ENCODE measurements around the gene HFE. TPM values are rescaled to one million over a fixed set of nuclear protein-coding genes. Genes with fewer than 3 reads are reported as not detected.

The HFE gene
- total RNA-seq, 1 experiment from 2014 or later: 0.19 TPM

GRCh38 chr6:26128013-26128771, 41.0 kb downstream of the HFE start:
- no peak overlapping the region for H3K4me2 ChIP-seq (ENCODE audit: low read depth, low read length, poor library complexity, severe bottlenecking)
- H3K36me3 ChIP-seq (ENCODE audit: insufficient read depth, low read length): no peaks in the 10 kb centered on the region
- peaks cover 27% of the 10 kb centered on the region for H3K4me1 ChIP-seq (ENCODE audit: low read length)
- H3K27me3 ChIP-seq (ENCODE audit: low read length): no peaks in the 10 kb centered on the region; the same call in 1 of the 2 replicates
- no peak for DNase-seq
- H3K9me3 ChIP-seq (ENCODE audit: low read length): no peaks in the 10 kb centered on the region
- H3K79me2 ChIP-seq (ENCODE audit: low read length): no peaks in the 10 kb centered on the region
- no peaks in the 10 kb centered on the region for H4K20me1 ChIP-seq (ENCODE audit: insufficient read depth, low read depth, low read length)
- no peak overlapping the region for H3K27ac ChIP-seq (ENCODE audit: low read length)
- no peaks in the 10 kb centered on the region for H3K9me2 ChIP-seq (replicated peaks; ENCODE audit: insufficient read depth, low read length)
- no peak overlapping the region for H3K4me3 ChIP-seq (ENCODE audit: low read length)
- H2AFZ ChIP-seq (ENCODE audit: low read length): no peak overlapping the region
- no peak overlapping the region for H3K9ac ChIP-seq (ENCODE audit: low read length)

- H2AFZ ChIP-seq (ENCODE audit: low read length): no peak overlapping the region
- H3K9me2 ChIP-seq (replicated peaks; ENCODE audit: insufficient read depth, low read length): no peaks in the 10 kb centered on the region
- H3K79me2 ChIP-seq (ENCODE audit: low read length): no peaks in the 10 kb centered on the region
- no peaks in the 10 kb centered on the region; the same call in 1 of the 2 replicates for H3K27me3 ChIP-seq (ENCODE audit: low read length)
- H4K20me1 ChIP-seq (ENCODE audit: insufficient read depth, low read depth, low read length): no peaks in the 10 kb centered on the region
- H3K4me3 ChIP-seq (ENCODE audit: low read length): no peak overlapping the region
- no peak for DNase-seq
- H3K27ac ChIP-seq (ENCODE audit: low read length): no peak overlapping the region
- no peak overlapping the region for H3K4me2 ChIP-seq (ENCODE audit: low read depth, low read length, poor library complexity, severe bottlenecking)
- no peaks in the 10 kb centered on the region for H3K36me3 ChIP-seq (ENCODE audit: insufficient read depth, low read length)
- H3K9ac ChIP-seq (ENCODE audit: low read length): no peak overlapping the region
- no peaks in the 10 kb centered on the region for H3K9me3 ChIP-seq (ENCODE audit: low read length)
- H3K4me1 ChIP-seq (ENCODE audit: low read length): peaks cover 15% of the 10 kb centered on the region
Measured at GRCh38 chr6:26129656-26130055, 42.4 kb downstream of the HFE start.

- Histone ChIP-seq H3K9ac (ENCODE audit: low read length) (no peak overlapping the region), H3K27me3 (ENCODE audit: low read length) (no peaks in the 10 kb centered on the region)
Measured at GRCh38 chr6:26130581-26131249, 43.5 kb downstream of the HFE start.

GRCh38 chr6:26131618-26132017, 44.4 kb downstream of the HFE start:
- no peak overlapping the region for H3K9ac ChIP-seq (ENCODE audit: low read length)
- no peak overlapping the region for H2AFZ ChIP-seq (ENCODE audit: low read length)
- no peak overlapping the region for H3K4me2 ChIP-seq (ENCODE audit: low read depth, low read length, poor library complexity, severe bottlenecking)
- no peak overlapping the region for H3K27ac ChIP-seq (ENCODE audit: low read length)
- H3K36me3 ChIP-seq (ENCODE audit: insufficient read depth, low read length): no peaks in the 10 kb centered on the region
- H3K79me2 ChIP-seq (ENCODE audit: low read length): no peaks in the 10 kb centered on the region
- H4K20me1 ChIP-seq (ENCODE audit: insufficient read depth, low read depth, low read length): no peaks in the 10 kb centered on the region
- H3K4me1 ChIP-seq (ENCODE audit: low read length): no peaks in the 10 kb centered on the region
- no peaks in the 10 kb centered on the region for H3K9me3 ChIP-seq (ENCODE audit: low read length)
- no peak for DNase-seq
- no peak overlapping the region for H3K4me3 ChIP-seq (ENCODE audit: low read length)
- H3K27me3 ChIP-seq (ENCODE audit: low read length): no peaks in the 10 kb centered on the region
- H3K9me2 ChIP-seq (replicated peaks; ENCODE audit: insufficient read depth, low read length): no peaks in the 10 kb centered on the region

More at GRCh38 chr6:26130581-26131249, 43.5 kb downstream of the HFE start:
- Histone ChIP-seq H3K9me3 (ENCODE audit: low read length) (no peaks in the 10 kb centered on the region), H3K4me1 (ENCODE audit: low read length) (peaks cover 5% of the 10 kb centered on the region), H3K27ac (ENCODE audit: low read length) (no peak overlapping the region), H3K9me2 (replicated peaks; ENCODE audit: insufficient read depth, low read length) (no peaks in the 10 kb centered on the region), H3K4me2 (ENCODE audit: low read depth, low read length, poor library complexity, severe bottlenecking) (no peak overlapping the region), H4K20me1 (ENCODE audit: insufficient read depth, low read depth, low read length) (no peaks in the 10 kb centered on the region), H3K4me3 (ENCODE audit: low read length) (no peak overlapping the region), H3K36me3 (ENCODE audit: insufficient read depth, low read length) (no peaks in the 10 kb centered on the region), H3K79me2 (ENCODE audit: low read length) (no peaks in the 10 kb centered on the region), H2AFZ (ENCODE audit: low read length) (no peak overlapping the region)
- DNase-seq: no peak

GRCh38 chr6:26133730-26134129, 46.5 kb downstream of the HFE start:
- no peak for DNase-seq
- Histone ChIP-seq H3K27ac (ENCODE audit: low read length) (no peak overlapping the region), H3K9me2 (replicated peaks; ENCODE audit: insufficient read depth, low read length) (no peaks in the 10 kb centered on the region), H2AFZ (ENCODE audit: low read length) (no peak overlapping the region), H3K4me2 (ENCODE audit: low read depth, low read length, poor library complexity, severe bottlenecking) (no peak overlapping the region), H3K4me3 (ENCODE audit: low read length) (no peak overlapping the region), H3K79me2 (ENCODE audit: low read length) (no peaks in the 10 kb centered on the region), H3K27me3 (ENCODE audit: low read length) (no peaks in the 10 kb centered on the region), H3K9ac (ENCODE audit: low read length) (no peak overlapping the region), H3K36me3 (ENCODE audit: insufficient read depth, low read length) (no peaks in the 10 kb centered on the region), H4K20me1 (ENCODE audit: insufficient read depth, low read depth, low read length) (no peaks in the 10 kb centered on the region), H3K4me1 (ENCODE audit: low read length) (no peaks in the 10 kb centered on the region), H3K9me3 (ENCODE audit: low read length) (no peaks in the 10 kb centered on the region)

- no peak overlapping the region for H3K9ac ChIP-seq (ENCODE audit: low read length)
- DNase-seq: no peak
- no peak overlapping the region for H3K4me2 ChIP-seq (ENCODE audit: low read depth, low read length, poor library complexity, severe bottlenecking)
- no peaks in the 10 kb centered on the region for H3K4me1 ChIP-seq (ENCODE audit: low read length)
- H3K79me2 ChIP-seq (ENCODE audit: low read length): no peaks in the 10 kb centered on the region
- H3K36me3 ChIP-seq (ENCODE audit: insufficient read depth, low read length): no peaks in the 10 kb centered on the region
- no peaks in the 10 kb centered on the region for H3K9me2 ChIP-seq (replicated peaks; ENCODE audit: insufficient read depth, low read length)
- H3K27me3 ChIP-seq (ENCODE audit: low read length): no peaks in the 10 kb centered on the region
- H2AFZ ChIP-seq (ENCODE audit: low read length): no peak overlapping the region
- no peaks in the 10 kb centered on the region for H4K20me1 ChIP-seq (ENCODE audit: insufficient read depth, low read depth, low read length)
- H3K4me3 ChIP-seq (ENCODE audit: low read length): no peak overlapping the region
- no peak overlapping the region for H3K27ac ChIP-seq (ENCODE audit: low read length)
- no peaks in the 10 kb centered on the region for H3K9me3 ChIP-seq (ENCODE audit: low read length)
Measured at GRCh38 chr6:26136321-26136720, 49.1 kb downstream of the HFE start.

- Histone ChIP-seq H3K9me3 (ENCODE audit: low read length) (no peaks in the 10 kb centered on the region), H3K27ac (ENCODE audit: low read length) (no peak overlapping the region), H3K9me2 (replicated peaks; ENCODE audit: insufficient read depth, low read length) (no peaks in the 10 kb centered on the region), H3K9ac (ENCODE audit: low read length) (no peak overlapping the region), H3K27me3 (ENCODE audit: low read length) (no peaks in the 10 kb centered on the region), H3K79me2 (ENCODE audit: low read length) (no peaks in the 10 kb centered on the region), H3K36me3 (ENCODE audit: insufficient read depth, low read length) (no peaks in the 10 kb centered on the region), H4K20me1 (ENCODE audit: insufficient read depth, low read depth, low read length) (no peaks in the 10 kb centered on the region), H3K4me3 (ENCODE audit: low read length) (no peak overlapping the region), H2AFZ (ENCODE audit: low read length) (no peak overlapping the region), H3K4me1 (ENCODE audit: low read length) (no peaks in the 10 kb centered on the region), H3K4me2 (ENCODE audit: low read depth, low read length, poor library complexity, severe bottlenecking) (no peak overlapping the region)
- no peak for DNase-seq
Measured at GRCh38 chr6:26140254-26140966, 53.2 kb downstream of the HFE start.

GRCh38 chr6:26140967-26141294, 53.7 kb downstream of the HFE start:
- Histone ChIP-seq H3K4me3 (ENCODE audit: low read length) (no peak overlapping the region), H3K9ac (ENCODE audit: low read length) (no peak overlapping the region), H4K20me1 (ENCODE audit: insufficient read depth, low read depth, low read length) (no peaks in the 10 kb centered on the region), H3K79me2 (ENCODE audit: low read length) (no peaks in the 10 kb centered on the region), H3K36me3 (ENCODE audit: insufficient read depth, low read length) (no peaks in the 10 kb centered on the region), H3K27ac (ENCODE audit: low read length) (no peak overlapping the region), H3K4me2 (ENCODE audit: low read depth, low read length, poor library complexity, severe bottlenecking) (no peak overlapping the region), H3K27me3 (ENCODE audit: low read length) (no peaks in the 10 kb centered on the region), H3K9me3 (ENCODE audit: low read length) (no peaks in the 10 kb centered on the region), H2AFZ (ENCODE audit: low read length) (no peak overlapping the region), H3K4me1 (ENCODE audit: low read length) (no peaks in the 10 kb centered on the region), H3K9me2 (replicated peaks; ENCODE audit: insufficient read depth, low read length) (no peaks in the 10 kb centered on the region)
- no peak for DNase-seq
